Right renal pelvis (tissue), 4 donors: Measurements from ENCODE around the gene GREB1. TPM values are rescaled to one million over a fixed set of nuclear protein-coding genes. Genes with fewer than 3 reads are reported as not detected.

ENCODE experiments used
- DNase-seq, 4 donors: peaks; one replicate each; pipeline ENCODE4 v3.0.0-alpha.2; 2013; ENCODE audit warnings: low read depth in 4 of 4, low spot score in 3 of 4, missing footprints in 1 of 4
- polyA plus RNA-seq, 4 donors: library from polyadenylated mRNA; unstranded; fragments of 120-200 nt; gene quantifications; one replicate each; pipeline ENCODE4 v1.2.1, GENCODE V29; 2013; ENCODE audit not compliant: insufficient read length in 4 of 4

The GREB1 gene
- 10 to 100 TPM; 12.5 to 15.3 (median 13.5) TPM for polyA plus RNA-seq

GRCh38 chr2:11533278-11534070 is at the start of gene GREB1:
GREB1 (plus strand) TSS chr2:11534045; CDS start chr2:11556615, 22,570 bp downstream.
- DNase-seq, result no peak

GRCh38 chr2:11488809-11489208 is 45.0 kb upstream of the GREB1 start:
- DNase-seq, result no peak

GRCh38 chr2:11490194-11490593 is 43.7 kb upstream of the GREB1 start:
- DNase-seq, result no peak

GRCh38 chr2:11491348-11491933 is 42.4 kb upstream of the GREB1 start:
- DNase-seq, result no peak

- DNase-seq, result no peak
Measured at GRCh38 chr2:11492244-11492643, 41.6 kb upstream of the GREB1 start.

GRCh38 chr2:11492720-11493119 is 41.1 kb upstream of the GREB1 start:
- no peak for DNase-seq

GRCh38 chr2:11493282-11493681 is 40.6 kb upstream of the GREB1 start:
- no peak for DNase-seq

- no peak for DNase-seq
Measured at GRCh38 chr2:11494310-11494709, 39.5 kb upstream of the GREB1 start.

- DNase-seq, result no peak
Measured at GRCh38 chr2:11495844-11496681, 37.8 kb upstream of the GREB1 start.

- DNase-seq, result no peak
Measured at GRCh38 chr2:11498543-11499034, 35.3 kb upstream of the GREB1 start.

- no peak for DNase-seq
Measured at GRCh38 chr2:11499081-11499743, 34.6 kb upstream of the GREB1 start.

GRCh38 chr2:11500702-11501303 is 33.0 kb upstream of the GREB1 start:
- no peak for DNase-seq

GRCh38 chr2:11502740-11503292 is 31.0 kb upstream of the GREB1 start:
- no peak for DNase-seq

- DNase-seq, result no peak
Measured at GRCh38 chr2:11503354-11503927, 30.4 kb upstream of the GREB1 start.

GRCh38 chr2:11505652-11506610 is 27.9 kb upstream of the GREB1 start:
- no peak for DNase-seq

GRCh38 chr2:11506611-11506969 is 27.3 kb upstream of the GREB1 start:
- DNase-seq, result no peak

- DNase-seq, result no peak
Measured at GRCh38 chr2:11507517-11507916, 26.3 kb upstream of the GREB1 start.

- no peak for DNase-seq
Measured at GRCh38 chr2:11508279-11508678, 25.6 kb upstream of the GREB1 start.
